Panc1 (cell line): ENCODE data around the gene SSTR5. TPM values are rescaled to one million over a fixed set of nuclear protein-coding genes. Genes with fewer than 3 reads are reported as not detected.

Experiments
- ATAC-seq: fragments of 200-7000 bp; cut with Tn5 transposase; 2 replicates; pipeline ENCODE4 v1.9.1; 2020; ENCODE audit warnings: mild to moderate bottlenecking, moderate library complexity
- BruUV-seq: library from RNA; stranded (reverse); fragments of 400-500 nt; replicated peaks from 2 replicates; lab custom pipeline; 2021; lab: Mats Ljungman, UMichigan
- CTCF ChIA-PET: fragments of 300-600 bp; sonication (Branson Sonifier 250); formaldehyde crosslinking; loops from one replicate; lab custom pipeline; 2022; ENCODE audit warnings: antibody characterized with exemption; lab: Charles Lee
- POLR2A ChIA-PET: fragments of 300-600 bp; sonication (Branson Sonifier 250); formaldehyde crosslinking; loops from one replicate; lab custom pipeline; 2022; ENCODE audit warnings: antibody characterized with exemption; lab: Charles Lee
- DNase-seq: peaks from one replicate; pipeline ENCODE4 v3.0.0-alpha.2; 2010; ENCODE audit warnings: low read depth, low spot score
- H3K27ac ChIP-seq: 2 replicates; pipeline ENCODE4 v1.5.1; 2011; ENCODE audit warnings: mild to moderate bottlenecking, low read length, inconsistent platforms
- H3K27me3 ChIP-seq: fragments of 200-500 bp; sonication (Bioruptor generic); 2 replicates; pipeline ENCODE4 v1.6.0; 2014; ENCODE audit warnings: low read length, inconsistent platforms; ENCODE audit not compliant: control insufficient read depth, insufficient read depth
- H3K36me3 ChIP-seq: fragments of 200-500 bp; sonication (Bioruptor generic); 2 replicates; pipeline ENCODE4 v1.5.1; 2014; ENCODE audit warnings: inconsistent platforms, mild to moderate bottlenecking, low read length, moderate library complexity; ENCODE audit not compliant: control insufficient read depth, insufficient read depth
- H3K4me1 ChIP-seq: 2 replicates; pipeline ENCODE4 v1.5.1; 2011; ENCODE audit warnings: inconsistent platforms, mild to moderate bottlenecking, low read length, moderate library complexity; ENCODE audit not compliant: control insufficient read depth, insufficient read depth
- H3K4me3 ChIP-seq, 2 experiments: 2 replicates each; pipeline ENCODE4 v1.5.1; 2011 to 2012; ENCODE audit warnings: low read depth in 2 of 2, low read length in 2 of 2, mild to moderate bottlenecking in 2 of 2, inconsistent platforms in 1 of 2, moderate library complexity in 1 of 2
- H3K9me3 ChIP-seq: fragments of 200-500 bp; sonication (Bioruptor generic); 2 replicates; pipeline ENCODE4 v1.5.1; 2014; ENCODE audit warnings: low read depth, mild to moderate bottlenecking, inconsistent platforms, low read length, moderate library complexity; ENCODE audit not compliant: control insufficient read depth, insufficient read depth
- CTCF ChIP-seq: fragments of 450-650 bp; IDR thresholded peaks from 2 replicates; pipeline ENCODE4 v1.5.1; 2017; ENCODE audit warnings: mild to moderate bottlenecking
- POLR2AphosphoS5 ChIP-seq: IDR thresholded peaks from 2 replicates; pipeline ENCODE4 v1.6.1; 2012; ENCODE audit warnings: mild to moderate bottlenecking, low read depth, low read length, moderate library complexity
- REST ChIP-seq, 2 experiments: IDR thresholded peaks; 2 replicates each; pipeline ENCODE4 v1.6.1; 2011 to 2012; ENCODE audit warnings: low read depth in 2 of 2, control low read depth in 1 of 2, low read length in 1 of 2, mild to moderate bottlenecking in 1 of 2, moderate library complexity in 1 of 2; ENCODE audit not compliant: insufficient read depth in 1 of 2
- SIN3A ChIP-seq: IDR thresholded peaks from 2 replicates; pipeline ENCODE4 v1.6.1; 2012; ENCODE audit warnings: low read depth, mild to moderate bottlenecking, low read length, moderate library complexity, borderline replicate concordance; ENCODE audit not compliant: insufficient read depth
- TCF7L2 ChIP-seq: IDR thresholded peaks from 2 replicates; pipeline ENCODE4 v1.6.1; 2011; ENCODE audit warnings: mild to moderate bottlenecking, low read depth, low read length, inconsistent platforms
- in situ Hi-C: cut with HindIII; loops from 2 replicates; pipeline ENCODE4 v1.10.0; 2016; ENCODE audit warnings: low sequenced_read_pairs, low pct_unique_long_range_greater_than_20kb
- intact Hi-C: fragments of 100-400 bp; cut with micrococcal nuclease; formaldehyde crosslinking; loops from one replicate; pipeline ENCODE4 v1.10.0; 2022; ENCODE audit not compliant: unreplicated experiment
- total RNA-seq: library from RNA; stranded (reverse); gene quantifications from one replicate; pipeline ENCODE4 v1.2.1, GENCODE V29; 2021; ENCODE audit not compliant: unreplicated experiment

SSTR5 gene
- total RNA-seq, 1 experiment from 2014 or later = 2.8 TPM

- in situ Hi-C loops (no loop called here), intact Hi-C loops (no loop called here)
- Histone ChIP-seq H3K4me3 (no peak overlapping the region), H3K27me3 (no peaks in the 10 kb centered on the region), H3K4me1 (peaks cover 14% of the 10 kb centered on the region; the same call in 1 of the 2 replicates), H3K36me3 (no peaks in the 10 kb centered on the region), H3K27ac (no peak overlapping the region), H3K9me3 (no peaks in the 10 kb centered on the region)
- BruUV-seq = no TSS peak
- POLR2A ChIA-PET = no interaction called here
- no peak for DNase-seq
- no peak for ATAC-seq
- no peak for TF ChIP-seq POLR2AphosphoS5
- no peak for TF ChIP-seq TCF7L2
- TF ChIP-seq REST (IDR thresholded peaks at IDR 0.05; ENCODE audit: insufficient read depth in 1 of 2, low read depth in 2 of 2, low read length in 1 of 2) = no peak
- CTCF ChIA-PET = interaction anchor here (0.6 kb wide), 1 partner anchor 237 kb away, joined by 6 read pairs; no protein-coding TSS in a partner anchor
Measured at GRCh38 chr16:1052721-1053120, 19.8 kb upstream of the SSTR5 start.

- H3K9me3 ChIP-seq = no peaks in the 10 kb centered on the region
- POLR2A ChIA-PET = no interaction called here
- no peaks in the 10 kb centered on the region for H3K27me3 ChIP-seq
- intact Hi-C loops = no loop called here
- H3K27ac ChIP-seq = no peak overlapping the region
- H3K4me1 ChIP-seq = peaks cover 10% of the 10 kb centered on the region; the same call in 1 of the 2 replicates
- DNase-seq (no peak), ATAC-seq (no peak)
- in situ Hi-C loops = no loop called here
- no TSS peak for BruUV-seq
- CTCF ChIA-PET = interaction anchor here (0.6 kb wide), 1 partner anchor 238 kb away, joined by 6 read pairs; no protein-coding TSS in a partner anchor
- H3K4me3 ChIP-seq = no peak overlapping the region
- H3K36me3 ChIP-seq = no peaks in the 10 kb centered on the region
- TF ChIP-seq REST (IDR thresholded peaks at IDR 0.05; ENCODE audit: insufficient read depth in 1 of 2, low read depth in 2 of 2, low read length in 1 of 2) (no peak), POLR2AphosphoS5 (no peak), SIN3A (no peak), CTCF (no peak), TCF7L2 (no peak)
Measured at GRCh38 chr16:1053121-1053521, 19.4 kb upstream of the SSTR5 start.
